Sigmoid colon (tissue), 7 donors: Measurements from ENCODE around the gene STRA6. TPM values are rescaled to one million over a fixed set of nuclear protein-coding genes. Genes with fewer than 3 reads are reported as not detected.

ENCODE experiments used
- DNase-seq: peaks from one replicate; pipeline ENCODE4 v3.0.0-alpha.2; 2019
- H3K27ac ChIP-seq, 4 donors: fragments of 200-600 bp; sonication (generic); one replicate each; pipeline ENCODE4 v1.5.1; 2016 to 2019; ENCODE audit warnings: mild to moderate bottlenecking in 1 of 4
- H3K27me3 ChIP-seq, 3 donors: fragments of 200-600 bp; sonication (generic); one replicate each; pipeline ENCODE4 v1.5.1; 2019; ENCODE audit warnings: mild to moderate bottlenecking in 1 of 3
- H3K36me3 ChIP-seq, 4 donors: fragments of 200-600 bp; sonication (generic); one replicate each; pipeline ENCODE4 v1.5.1; 2016 to 2019
- H3K4me1 ChIP-seq, 4 donors: fragments of 200-600 bp; sonication (generic); one replicate each; pipeline ENCODE4 v1.5.1; 2017 to 2019
- H3K4me3 ChIP-seq, 4 donors: fragments of 200-600 bp; sonication (generic); one replicate each; pipeline ENCODE4 v1.5.1; 2017 to 2019; ENCODE audit warnings: mild to moderate bottlenecking in 2 of 4, moderate library complexity in 1 of 4
- H3K9me3 ChIP-seq, 4 donors: fragments of 200-600 bp in 3 of 4; sonication (generic) in 3 of 4; one replicate each; pipeline versions ENCODE4 v1.5.1 to v1.6.1; 2013 to 2019
- CTCF ChIP-seq, 4 experiments: fragments of 450-650 bp in 3 of 4; fragments of 200-600 bp in 1 of 4; IDR thresholded peaks; one replicate each; pipeline ENCODE4 v1.5.1; 2016 to 2019; ENCODE audit warnings: antibody characterized with exemption in 4 of 4, mild to moderate bottlenecking in 3 of 4, moderate library complexity in 2 of 4
- EP300 ChIP-seq, 4 donors: sonication (generic); formaldehyde crosslinking; IDR thresholded peaks; one replicate each; pipeline ENCODE4 v1.6.1; 2017; ENCODE audit warnings: antibody characterized with exemption in 4 of 4
- POLR2A ChIP-seq, 2 donors: fragments of 450-650 bp; IDR thresholded peaks; one replicate each; pipeline ENCODE4 v1.6.1; 2016; ENCODE audit warnings: antibody characterized with exemption in 2 of 2, mild to moderate bottlenecking in 2 of 2, moderate library complexity in 2 of 2
- POLR2AphosphoS5 ChIP-seq, 4 donors: sonication (generic); formaldehyde crosslinking; IDR thresholded peaks; one replicate each; pipeline ENCODE4 v1.6.1; 2017; ENCODE audit warnings: antibody characterized with exemption in 4 of 4
- WGBS, 2 donors: extraction: QIAGEN DNeasy Blood & Tissue Kit; methylation state at CpG; one replicate each; pipeline ENCODE4 v1.1.7; 2013; 5-methylcytosine and 5-hydroxymethylcytosine counted together
- intact Hi-C: fragments of 100-400 bp; cut with DNase I; formaldehyde crosslinking; loops from one replicate; pipeline ENCODE4 v1.15.1; 2023
- polyA plus RNA-seq, 3 donors: library from polyadenylated mRNA; stranded (reverse); fragments of 200-250 nt; gene quantifications; one replicate each; pipeline ENCODE4 v1.2.3, GENCODE V29; 2013
- total RNA-seq, 4 donors: library from RNA; depleted of rRNA; stranded (reverse); fragments of >200 nt; gene quantifications; one replicate each; pipeline ENCODE4 v1.1.0, GENCODE V29; 2016
- donor health status: healthy with polysubstance abuse.
- donor health status: Bipolar disorder and iron deficiency.
- donor health status: healthy.

STRA6 gene
- total and polyA plus RNA-seq, 7 donors = 0.50 to 0.71 TPM; not detected in 5

- TF ChIP-seq EP300 (IDR thresholded peaks at IDR 0.05) (no peak), CTCF (IDR thresholded peaks at IDR 0.05) (no peak), POLR2AphosphoS5 (IDR thresholded peaks at IDR 0.05) (no peak), POLR2A (IDR thresholded peaks at IDR 0.05) (no peak)
- Histone ChIP-seq H3K9me3 (peaks cover 0 to 6% (median 1%) of the 10 kb centered on the region in 4 donors), H3K27ac (no peak overlapping the region), H3K4me1 (no peaks in the 10 kb centered on the region), H3K27me3 (no peaks in the 10 kb centered on the region), H3K36me3 (no peaks in the 10 kb centered on the region), H3K4me3 (no peak overlapping the region)
- intact Hi-C loops = no loop called here
- no peak for DNase-seq
- 49 to 72% methylated on average over 2 of the region's 2 CpGs for WGBS, 2 donors
Observed at GRCh38 chr15:74147051-74147450, 55.5 kb downstream of the STRA6 start.

- Histone ChIP-seq H3K27ac (no peak overlapping the region), H3K27me3 (no peaks in the 10 kb centered on the region), H3K4me3 (no peak overlapping the region), H3K4me1 (no peaks in the 10 kb centered on the region), H3K36me3 (no peaks in the 10 kb centered on the region), H3K9me3 (peaks cover 0 to 6% (median 1%) of the 10 kb centered on the region in 4 donors)
- intact Hi-C loops = no loop called here
- TF ChIP-seq POLR2AphosphoS5 (IDR thresholded peaks at IDR 0.05) (no peak), POLR2A (IDR thresholded peaks at IDR 0.05) (no peak), EP300 (IDR thresholded peaks at IDR 0.05) (no peak), CTCF (IDR thresholded peaks at IDR 0.05) (no peak)
- DNase-seq = no peak
- 93 to 96% methylated on average over 1 of the region's 1 CpG for WGBS, 2 donors
Observed at GRCh38 chr15:74146277-74146800, 56.2 kb downstream of the STRA6 start.

DNA sequence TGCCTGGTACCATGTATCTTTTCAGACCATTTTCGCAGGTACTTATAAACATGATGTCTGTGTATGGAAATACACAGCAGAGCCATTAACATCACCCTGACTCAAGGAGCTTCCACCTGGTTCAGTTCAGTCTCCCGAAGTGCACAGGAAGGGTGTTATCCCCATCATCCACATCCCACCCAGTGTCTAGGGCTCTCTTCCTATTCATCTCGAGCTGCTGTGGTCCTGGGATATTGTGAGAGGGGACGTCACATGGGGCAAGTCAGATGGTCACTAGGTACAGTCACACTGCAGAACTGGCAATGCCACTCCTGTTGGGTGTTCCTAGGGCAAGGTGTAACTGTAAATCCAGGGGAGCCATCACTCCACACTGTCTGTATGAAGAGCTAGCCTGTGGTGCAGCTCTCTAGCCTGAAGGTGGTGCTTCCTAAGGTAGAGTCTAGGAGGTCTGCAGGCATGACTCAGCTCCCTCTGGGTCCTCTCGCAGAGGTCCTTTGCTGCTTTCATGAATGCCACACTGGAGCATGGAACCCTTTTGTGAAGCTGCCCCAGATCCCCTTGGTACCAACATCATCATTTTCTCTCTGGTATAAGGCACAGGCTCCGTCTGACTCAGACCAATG is 58.3 kb downstream of the STRA6 start:
- Histone ChIP-seq H3K27me3 (peaks cover 0 to 13% (median under 1%) of the 10 kb centered on the region in 3 donors), H3K27ac (no peak overlapping the region), H3K36me3 (no peaks in the 10 kb centered on the region), H3K4me3 (no peak overlapping the region), H3K4me1 (no peaks in the 10 kb centered on the region), H3K9me3 (peaks cover 0 to 6% (median 1%) of the 10 kb centered on the region in 4 donors)
- no peak for DNase-seq
- intact Hi-C loops = no loop called here
- 61 to 76% methylated on average over 6 of the region's 6 CpGs for WGBS, 2 donors
- TF ChIP-seq EP300 (IDR thresholded peaks at IDR 0.05) (no peak), CTCF (IDR thresholded peaks at IDR 0.05) (no peak), POLR2AphosphoS5 (IDR thresholded peaks at IDR 0.05) (no peak), POLR2A (IDR thresholded peaks at IDR 0.05) (no peak)

GRCh38 chr15:74141591-74141990 is 61.0 kb downstream of the STRA6 start:
- 92 to 97% methylated on average over 1 of the region's 1 CpG for WGBS, 2 donors
- peaks cover 5 to 40% (median 21%) of the 10 kb centered on the region in 3 donors for H3K27me3 ChIP-seq
- H3K4me3 ChIP-seq = no peak overlapping the region
- H3K9me3 ChIP-seq = peaks cover 0 to 2% (median under 1%) of the 10 kb centered on the region in 4 donors
- no peak for TF ChIP-seq CTCF (IDR thresholded peaks at IDR 0.05)
- TF ChIP-seq POLR2A (IDR thresholded peaks at IDR 0.05) = no peak
- no peak for TF ChIP-seq POLR2AphosphoS5 (IDR thresholded peaks at IDR 0.05)
- no peak for TF ChIP-seq EP300 (IDR thresholded peaks at IDR 0.05)
- intact Hi-C loops = no loop called here
- no peak overlapping the region for H3K27ac ChIP-seq
- H3K36me3 ChIP-seq = no peaks in the 10 kb centered on the region
- peaks cover 0 to 12% (median 10%) of the 10 kb centered on the region in 4 donors for H3K4me1 ChIP-seq
- DNase-seq = no peak
